HuH-7.5 (cell line): ENCODE measurements around the gene GRIA1.

Experiments used
- DNase-seq: peaks from one replicate; pipeline ENCODE4 v3.0.0; 2011; ENCODE audit warnings: low spot score

GRIA1 gene

DNA sequence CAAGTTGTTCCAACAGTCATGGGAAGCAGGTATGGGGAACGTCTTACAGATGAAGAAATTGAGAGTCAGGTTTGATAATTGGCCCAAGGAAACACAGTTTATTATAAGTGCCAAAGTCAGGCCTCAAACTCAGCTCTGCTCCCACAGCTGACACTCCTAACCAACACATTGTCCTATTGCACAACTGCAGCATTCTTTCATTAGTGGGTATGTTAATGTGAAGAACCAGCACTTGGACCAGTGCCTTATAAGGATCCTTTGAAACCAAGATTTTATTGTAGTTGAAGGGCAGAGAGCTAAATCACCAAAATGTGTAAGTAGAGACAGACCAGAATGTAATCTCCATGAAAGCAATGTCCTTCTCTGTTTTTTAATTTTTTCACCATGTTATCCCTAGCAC, 56.1 kb downstream of the GRIA1 start:
- no peak for DNase-seq

- no peak for DNase-seq
Measured at GRCh38 chr5:153551537-153552079, 61.1 kb downstream of the GRIA1 start.

DNA sequence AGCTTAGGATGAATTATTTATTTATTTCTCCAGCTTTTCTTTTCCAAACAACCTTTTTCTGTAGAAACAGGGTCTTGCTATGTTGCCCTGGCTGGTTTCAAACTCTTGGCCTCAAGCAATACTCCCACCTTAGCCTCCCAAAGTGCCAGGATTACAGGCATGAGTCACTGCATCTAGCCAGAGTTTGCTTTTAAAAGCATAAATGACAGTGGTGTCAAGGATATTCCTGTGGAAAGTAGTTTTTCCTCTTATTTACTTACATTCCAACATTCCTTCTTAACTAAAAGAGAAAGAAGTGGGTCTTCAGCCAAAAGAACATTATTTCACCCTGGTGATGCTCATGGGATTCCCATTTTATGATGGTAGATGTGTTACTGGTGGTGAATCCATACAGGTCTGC, 62.4 kb downstream of the GRIA1 start:
- no peak for DNase-seq

DNA sequence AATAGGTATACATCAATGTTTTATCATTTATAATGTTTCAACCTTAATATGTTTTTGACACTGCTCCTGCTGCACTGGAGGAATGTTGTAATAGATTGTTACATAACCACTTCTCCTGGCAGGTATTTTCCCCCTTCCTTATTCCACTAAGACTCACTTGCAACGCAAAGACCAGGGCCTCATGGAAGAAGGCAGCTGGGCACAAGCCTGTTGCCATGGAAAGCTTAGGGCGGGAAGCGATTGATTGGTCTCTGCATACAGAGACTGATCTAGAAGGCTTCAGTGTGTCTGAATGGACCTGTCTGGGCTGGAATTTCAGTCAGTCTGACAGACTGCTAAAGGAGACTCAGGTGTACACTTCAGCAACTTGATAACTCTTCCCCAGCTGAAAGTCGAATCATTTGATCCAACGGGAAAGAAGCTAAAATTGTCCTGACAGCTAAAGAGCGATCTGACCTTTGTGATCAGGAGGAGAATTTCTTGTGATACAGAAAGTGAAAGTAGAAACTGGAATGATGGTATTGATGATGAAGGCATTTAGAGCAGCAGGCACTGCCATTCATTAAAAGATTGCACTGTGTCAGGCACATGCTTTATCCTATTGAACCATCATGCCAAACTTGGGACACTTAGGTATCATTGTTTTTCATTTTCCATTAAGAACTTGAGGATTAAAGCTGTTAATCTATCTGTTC, 65.1 kb downstream of the GRIA1 start:
- no peak for DNase-seq

- no peak for DNase-seq
Measured at GRCh38 chr5:153558957-153559356, 68.5 kb downstream of the GRIA1 start.

GRCh38 chr5:153559926-153560325, 69.5 kb downstream of the GRIA1 start:
- DNase-seq: no peak

DNA sequence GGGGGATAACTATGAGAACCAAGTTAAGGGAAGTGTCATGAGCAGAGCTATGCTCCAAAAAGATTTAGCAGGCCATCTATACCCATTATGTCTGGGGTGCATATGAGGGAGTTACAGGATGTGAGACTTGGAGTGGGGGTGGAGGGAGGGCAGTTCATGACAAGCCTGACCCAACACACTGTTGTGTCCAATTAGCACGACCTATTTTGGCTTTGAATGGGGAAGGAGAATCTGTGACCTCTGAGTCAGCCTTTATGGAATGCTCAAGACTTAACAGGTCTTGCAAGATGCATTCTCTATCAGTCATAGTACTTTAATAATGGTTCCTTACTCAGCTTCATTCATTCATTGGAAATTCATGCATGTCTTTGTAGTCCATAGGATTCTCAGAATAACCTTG, 71.7 kb downstream of the GRIA1 start:
- no peak for DNase-seq

DNA sequence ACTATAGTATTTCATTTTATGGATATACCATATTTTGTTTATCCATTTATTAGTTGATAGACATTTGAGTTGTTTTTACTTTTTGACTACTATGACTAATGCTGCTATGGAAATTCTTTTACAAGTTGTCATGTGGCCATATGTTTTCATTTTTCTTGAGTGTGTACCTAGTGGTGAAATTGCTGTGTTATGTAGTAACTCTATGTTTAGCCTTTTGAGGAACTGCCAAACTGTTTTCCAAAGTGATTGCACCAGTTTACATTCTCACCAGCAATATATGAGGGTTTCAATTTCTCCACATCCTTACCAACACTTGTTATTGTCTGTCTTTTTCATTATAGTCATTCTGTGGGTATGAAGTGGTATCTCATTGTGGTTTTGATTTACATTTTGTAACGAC, 75.4 kb downstream of the GRIA1 start:
- DNase-seq: no peak

GRCh38 chr5:153569036-153569435, 78.6 kb downstream of the GRIA1 start:
- DNase-seq: no peak

GRCh38 chr5:153571162-153571561, 80.7 kb downstream of the GRIA1 start:
- no peak for DNase-seq

- DNase-seq: no peak
Measured at GRCh38 chr5:153572411-153573145, 82.1 kb downstream of the GRIA1 start.

DNA sequence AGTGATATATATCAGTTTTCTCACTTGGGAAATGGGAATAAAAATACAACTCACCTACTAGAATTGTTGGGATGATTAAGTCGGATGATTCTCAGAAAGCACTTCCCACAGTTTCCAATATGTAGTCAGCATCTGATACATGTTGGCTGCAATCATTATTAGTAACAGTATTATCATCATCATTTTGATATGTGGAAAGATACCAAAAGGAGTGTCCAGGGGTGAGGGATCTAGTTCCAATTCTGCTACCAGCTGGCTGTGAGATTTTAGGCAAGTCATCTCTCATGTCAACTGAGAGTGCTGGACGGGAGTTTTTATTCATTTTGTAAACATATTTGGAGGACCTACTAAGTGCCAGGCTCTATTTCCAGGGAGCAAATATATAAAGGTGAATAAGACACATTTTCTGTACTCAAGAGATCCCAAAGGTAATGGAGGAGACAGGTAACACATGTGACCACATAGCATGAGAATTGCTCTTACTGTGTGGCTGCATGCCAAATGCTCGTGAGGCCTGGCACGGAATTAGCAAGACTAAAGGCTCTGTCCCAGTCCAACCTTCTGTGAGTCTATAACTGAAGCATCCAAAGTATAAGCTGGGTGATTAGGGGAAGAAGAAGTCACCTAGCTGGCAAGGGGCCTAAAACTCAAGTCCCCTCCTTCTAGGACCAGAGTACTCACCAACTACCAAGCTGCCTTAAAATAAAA, 83.0 kb downstream of the GRIA1 start:
- DNase-seq: no peak

DNA sequence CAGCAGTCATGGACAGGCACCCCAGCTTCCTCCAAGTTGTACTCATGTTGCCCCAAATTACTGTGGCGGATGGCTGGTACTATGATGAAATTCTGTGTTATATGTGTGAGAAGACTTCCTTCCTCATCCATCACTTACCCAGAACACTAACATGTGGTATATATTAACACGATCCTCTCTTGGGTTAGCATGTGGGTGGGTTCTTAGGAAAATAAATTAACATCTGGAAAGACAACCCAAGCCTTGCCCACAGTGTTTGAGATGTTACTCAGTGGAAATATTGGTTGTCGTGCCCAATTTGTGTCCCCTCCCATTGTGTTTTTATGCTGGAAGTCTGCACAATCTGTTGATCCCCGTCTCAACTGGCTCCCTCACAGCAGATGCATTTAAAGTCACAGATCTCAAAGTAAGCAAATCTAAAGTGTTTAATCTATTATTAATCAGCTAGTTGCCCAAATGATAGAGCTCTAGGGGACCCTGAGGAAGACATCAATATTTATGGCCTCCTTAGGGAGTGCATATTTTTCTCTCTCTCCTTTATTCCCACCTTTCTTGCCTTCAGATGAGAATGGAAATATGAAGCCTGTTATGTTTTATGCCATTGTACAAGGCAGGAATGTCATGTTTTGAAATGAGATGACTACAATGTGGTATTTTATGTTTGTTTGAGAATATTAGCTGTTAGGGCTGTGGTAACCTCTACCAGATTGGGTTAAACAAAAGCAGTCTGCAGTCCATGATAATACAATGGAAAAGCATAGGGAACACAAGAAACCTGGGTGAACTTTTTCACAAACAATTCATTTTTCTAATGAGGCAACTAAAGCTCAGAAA, 93.9 kb downstream of the GRIA1 start:
- no peak for DNase-seq

- no peak for DNase-seq
Measured at GRCh38 chr5:153584960-153585359, 94.5 kb downstream of the GRIA1 start.

DNA sequence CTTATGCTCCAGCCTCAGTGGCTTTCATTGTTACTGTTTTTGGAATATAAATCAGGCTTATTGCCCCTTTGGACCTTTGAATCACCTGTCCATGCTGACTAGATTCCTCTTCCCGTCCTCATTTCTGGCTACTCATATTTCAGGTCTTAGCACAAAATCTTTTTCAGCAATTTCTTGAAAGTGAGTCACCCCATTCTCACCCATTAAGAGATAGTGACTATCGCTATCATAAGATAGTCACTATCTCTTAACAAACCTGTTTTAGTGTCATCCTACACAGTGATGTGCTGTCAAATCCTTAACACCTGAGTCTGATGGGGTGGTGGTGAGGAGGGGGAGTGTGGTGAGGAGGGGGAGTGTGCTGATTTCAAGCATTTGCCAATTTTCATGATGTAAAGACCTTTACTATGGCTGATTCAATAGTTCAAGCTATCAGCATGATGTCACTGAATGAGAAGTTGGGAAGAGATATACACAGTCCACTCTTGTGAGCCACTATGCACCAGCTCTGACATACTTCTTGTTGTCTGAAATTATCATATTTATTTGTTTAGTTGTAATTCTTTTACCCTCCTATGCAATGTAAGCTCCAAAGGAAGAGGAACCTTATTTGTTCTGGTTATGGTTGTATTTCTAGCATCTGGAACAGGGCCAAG, 95.3 kb downstream of the GRIA1 start:
- no peak for DNase-seq

- no peak for DNase-seq
Measured at GRCh38 chr5:153592081-153592480, 101.6 kb downstream of the GRIA1 start.

GRCh38 chr5:153594785-153595184, 104.3 kb downstream of the GRIA1 start:
- no peak for DNase-seq

GRCh38 chr5:153598099-153598498, 107.6 kb downstream of the GRIA1 start:
- DNase-seq: no peak

DNA sequence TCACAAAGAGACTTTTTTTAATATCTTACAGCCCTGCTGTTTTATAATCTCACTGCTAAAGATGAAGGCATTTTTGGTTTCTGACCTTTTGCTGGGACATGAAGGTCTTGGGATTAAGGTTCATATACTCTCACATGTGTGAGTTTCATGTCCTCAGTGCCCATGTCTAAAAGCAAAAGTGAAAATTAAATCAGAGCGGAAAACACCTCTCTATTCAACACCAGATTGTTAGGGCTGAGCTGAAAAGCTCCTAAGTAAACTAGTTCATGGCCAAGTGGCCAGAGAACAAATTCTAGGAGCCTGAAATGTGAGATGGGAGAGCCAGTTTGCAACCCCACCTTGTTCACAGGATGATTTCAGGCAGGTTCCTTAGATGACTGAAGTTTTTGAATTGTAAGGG, 110.9 kb downstream of the GRIA1 start:
- no peak for DNase-seq

DNA sequence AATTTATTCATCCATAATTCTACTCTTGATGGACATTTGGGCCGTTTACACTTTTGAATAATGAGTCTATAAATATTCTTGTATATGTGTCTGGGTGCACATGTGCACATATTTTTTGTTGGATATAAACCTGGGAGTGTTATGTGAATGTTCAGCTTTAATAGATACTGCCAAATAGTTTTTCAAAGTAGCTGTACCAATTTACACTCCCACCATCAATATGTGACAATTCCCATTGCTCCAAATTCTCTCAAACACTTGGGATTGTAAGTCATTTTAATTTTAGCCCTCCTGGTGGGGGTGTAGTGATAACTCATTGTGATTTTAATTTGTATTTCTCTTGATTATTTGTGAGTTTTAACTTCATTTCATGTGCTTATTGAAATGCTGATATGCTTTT, 114.9 kb downstream of the GRIA1 start:
- no peak for DNase-seq

DNA sequence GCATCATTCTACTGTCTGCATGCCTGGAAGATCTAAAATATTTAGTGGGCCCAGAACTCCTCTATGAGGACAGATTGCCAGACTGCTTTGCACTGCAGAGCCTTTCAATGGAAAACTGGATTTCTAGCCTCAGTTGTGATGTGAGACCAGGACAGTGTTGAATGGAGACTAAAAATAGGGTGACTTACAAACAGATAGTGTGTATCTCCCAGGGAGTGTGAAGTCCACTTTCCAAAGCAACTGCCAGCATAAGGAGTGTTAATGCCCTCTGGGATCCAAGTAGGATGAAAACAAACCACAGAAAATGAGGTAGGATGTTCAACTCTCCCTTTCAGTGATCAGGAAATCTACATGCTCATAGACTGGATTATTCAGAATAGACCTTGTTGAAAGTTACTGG, 119.5 kb downstream of the GRIA1 start:
- no peak for DNase-seq

GRCh38 chr5:153610811-153611210, 120.3 kb downstream of the GRIA1 start:
- DNase-seq: no peak
